M059J (cell line): ENCODE data around the gene NLN. TPM values are rescaled to one million over a fixed set of nuclear protein-coding genes. Genes with fewer than 3 reads are reported as not detected.

Source experiments
- DNase-seq: peaks from one replicate; pipeline ENCODE4 v3.0.0-alpha.2; 2012; ENCODE audit warnings: low read depth
- total RNA-seq: library from RNA; depleted of rRNA; stranded (reverse); fragments of >200 nt; shearing (Covaris generic); gene quantifications from 2 replicates; pipeline ENCODE4 v1.2.3, GENCODE V29; 2014

Gene NLN
- total RNA-seq, 1 experiment from 2014 or later = 27.9 TPM

- peak; percentile 65 for DNase-seq
Measured at GRCh38 chr5:65808818-65809217, 86.8 kb downstream of the NLN start.

GRCh38 chr5:65809817-65810531, 88.0 kb downstream of the NLN start:
- DNase-seq = peak; percentile 96

- DNase-seq = peak; percentile 89
Measured at GRCh38 chr5:65811004-65811403, 89.0 kb downstream of the NLN start.

- DNase-seq = peak; percentile 88
Measured at GRCh38 chr5:65811885-65812284, 89.9 kb downstream of the NLN start.

GRCh38 chr5:65812648-65813047, 90.6 kb downstream of the NLN start:
- no peak for DNase-seq

- DNase-seq = no peak
Measured at GRCh38 chr5:65813174-65813573, 91.2 kb downstream of the NLN start.

- DNase-seq = no peak
Measured at GRCh38 chr5:65815161-65815560, 93.2 kb downstream of the NLN start.

- no peak for DNase-seq
Measured at GRCh38 chr5:65816729-65817128, 94.7 kb downstream of the NLN start.

- DNase-seq = no peak
Measured at GRCh38 chr5:65817931-65818330, 95.9 kb downstream of the NLN start.

GRCh38 chr5:65818592-65818991, 96.6 kb downstream of the NLN start:
- DNase-seq = no peak

GRCh38 chr5:65819215-65819904, 97.4 kb downstream of the NLN start:
- no peak for DNase-seq

- DNase-seq = no peak
Measured at GRCh38 chr5:65819905-65820240, 97.9 kb downstream of the NLN start.

- DNase-seq = no peak
Measured at GRCh38 chr5:65820373-65820772, 98.4 kb downstream of the NLN start.

GRCh38 chr5:65821966-65822365, 100.0 kb downstream of the NLN start:
- DNase-seq = no peak

GRCh38 chr5:65822710-65823109, 100.7 kb downstream of the NLN start:
- DNase-seq = no peak

- DNase-seq = peak; percentile 67
Measured at GRCh38 chr5:65823204-65823603, 101.2 kb downstream of the NLN start.

GRCh38 chr5:65823845-65824445, 101.9 kb downstream of the NLN start:
- DNase-seq = no peak

GRCh38 chr5:65825408-65826328, 103.7 kb downstream of the NLN start:
- no peak for DNase-seq

- DNase-seq = no peak
Measured at GRCh38 chr5:65828022-65828896, 106.3 kb downstream of the NLN start.

GRCh38 chr5:65830856-65831255, 108.9 kb downstream of the NLN start:
- DNase-seq = no peak

GRCh38 chr5:65831276-65831675, 109.3 kb downstream of the NLN start:
- DNase-seq = no peak
